ENCODE measurements around the gene ZC3H4. TPM values are rescaled to one million over a fixed set of nuclear protein-coding genes. Genes with fewer than 3 reads are reported as not detected.

The ZC3H4 gene
- total and polyA plus RNA-seq, 2 of the 8 experiments (the other 6 are each of a cell fraction or from before 2014, with no cell fraction given) = 6.6 to 92.0 TPM

DNA sequence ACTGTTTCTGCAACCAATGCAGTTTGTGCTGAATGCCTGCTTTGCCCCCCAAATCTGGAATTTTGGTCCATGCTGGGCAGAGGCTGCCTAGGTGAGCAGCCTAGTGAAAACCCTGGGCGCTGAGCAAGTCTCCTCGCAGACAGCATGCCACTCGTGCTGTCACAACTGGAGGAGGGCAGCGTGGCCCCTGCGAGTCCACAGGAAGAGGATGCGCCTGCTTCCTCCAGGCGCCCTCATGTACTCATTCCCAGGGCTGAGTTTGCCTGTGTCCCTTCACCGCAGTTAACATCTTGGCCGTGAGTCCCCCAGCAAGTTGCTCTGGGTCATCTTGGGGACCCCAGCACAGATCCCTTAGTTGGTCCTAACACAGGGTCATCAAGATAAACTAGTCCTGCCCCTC is 39.0 kb downstream of the ZC3H4 start:
- H3K79me2 ChIP-seq (ENCODE audit: control insufficient read depth in 1 of 2, insufficient read depth in 2 of 2, low read length in 2 of 2) = peaks cover 0 to 13% of the 10 kb centered on the region in 2 experiments; a peak in 2 of 4 replicates
- no peak overlapping the region for H2BK5ac ChIP-seq (ENCODE audit: low read depth, low read length)
- H3K18ac ChIP-seq (ENCODE audit: extremely low read depth, low read length) = no peak overlapping the region
- H4K91ac ChIP-seq (replicated peaks; ENCODE audit: insufficient read length, low read length) = no peak overlapping the region
- TF ChIP-seq POU5F1 (IDR thresholded peaks at IDR 0.05; ENCODE audit: low read depth, low read length) = no peak
- H4K8ac ChIP-seq (ENCODE audit: extremely low read depth, insufficient read depth, low read length) = peak overlapping the region; percentile 29; the same call in 1 of the 2 replicates
- H3K9me3 ChIP-seq (ENCODE audit: insufficient read depth in 2 of 2, low read depth in 1 of 2, low read length in 1 of 2) = no peaks in the 10 kb centered on the region
- no peak overlapping the region for H3K27ac ChIP-seq (ENCODE audit: low read depth, low read length)
- H3K36me3 ChIP-seq (ENCODE audit: control insufficient read depth in 2 of 4, insufficient read depth in 4 of 4, low read length in 3 of 4) = peaks cover 17 to 63% (median 42%) of the 10 kb centered on the region in 4 experiments; a peak in 7 of 8 replicates
- POLR2A ChIA-PET (ENCODE audit: partially characterized antibody) = interaction anchor here (1.2 to 2.2 kb wide), 2 partner anchors 11 to 27 kb away, joined by 4 to 7 read pairs; no protein-coding TSS in a partner anchor
- CTCF ChIA-PET (ENCODE audit: partially characterized antibody) = interaction anchor here (2.5 kb wide), 1 partner anchor 62 kb away, joined by 8 read pairs; no protein-coding TSS in a partner anchor
- H3K4me1 ChIP-seq (replicated peaks in 1 of 4; ENCODE audit: control insufficient read depth in 3 of 4, insufficient read depth in 4 of 4, low read length in 3 of 4) = no peaks in the 10 kb centered on the region
- no peak overlapping the region for H3K4ac ChIP-seq (replicated peaks; ENCODE audit: insufficient read length, low read depth, low read length)
- no peak overlapping the region for H3K4me3 ChIP-seq (ENCODE audit: extremely low read depth in 1 of 4, insufficient read depth in 2 of 4, low read depth in 3 of 4, low read length in 4 of 4)
- H2BK15ac ChIP-seq (ENCODE audit: low read length) = no peak overlapping the region
- H3K23ac ChIP-seq (ENCODE audit: insufficient read length) = no peak overlapping the region
- H3K14ac ChIP-seq (ENCODE audit: insufficient read length) = no peak overlapping the region
- H4K5ac ChIP-seq (ENCODE audit: insufficient read length, low read depth, low read length) = no peak overlapping the region
- H2BK120ac ChIP-seq (replicated peaks; ENCODE audit: low read depth, low read length) = no peak overlapping the region
- WGBS, 2 experiments (ENCODE audit: extremely low coverage in 1 of 2, insufficient coverage in 1 of 2, insufficient read length in 1 of 2, insufficient replicate concordance in 2 of 2, low coverage in 1 of 2, low lambda C conversion rate in 2 of 2, missing lambda C conversion rate in 1 of 2) = 93% methylated on average over 9 of the region's 9 CpGs; no CpG with 5 or more reads in 1 of the 2 experiments
- H3K56ac ChIP-seq (replicated peaks; ENCODE audit: insufficient read length, low read depth, low read length) = no peak overlapping the region
- H3K23me2 ChIP-seq (ENCODE audit: low read depth, low read length) = no peaks in the 10 kb centered on the region
- peaks cover 5% of the 10 kb centered on the region for H3K79me1 ChIP-seq (ENCODE audit: low read depth, low read length)
- no peak for DNase-seq (ENCODE audit: low read depth in 1 of 2, low spot score in 2 of 2)
- no peaks in the 10 kb centered on the region for H3K27me3 ChIP-seq (replicated peaks in 1 of 4; ENCODE audit: control insufficient read depth in 3 of 4, extremely low read depth in 1 of 4, insufficient read depth in 3 of 4, low read length in 3 of 4)
- no peak overlapping the region for H2AFZ ChIP-seq (ENCODE audit: low read length)
- no peak overlapping the region for H2BK20ac ChIP-seq (ENCODE audit: low read length)
- no peak overlapping the region for H3K4me2 ChIP-seq (ENCODE audit: insufficient read depth in 1 of 2, low read depth in 2 of 2, low read length in 2 of 2)
- no peak overlapping the region for H3K9ac ChIP-seq (replicated peaks in 1 of 4; ENCODE audit: extremely low read depth in 1 of 4, low read depth in 3 of 4, low read length in 3 of 4)
- peaks cover 9 to 26% of the 10 kb centered on the region in 2 experiments for H4K20me1 ChIP-seq (replicated peaks in 1 of 2; ENCODE audit: control insufficient read depth in 1 of 2, insufficient read depth in 2 of 2, low read length in 2 of 2)
- no peak overlapping the region for H2BK12ac ChIP-seq (ENCODE audit: low read depth, low read length)
- FAIRE-seq = no peak
- no peak overlapping the region for H2AK5ac ChIP-seq (ENCODE audit: low read depth, low read length)
